ENCODE results near the gene EPB41. TPM values are rescaled to one million over a fixed set of nuclear protein-coding genes. Genes with fewer than 3 reads are reported as not detected.
"Not testable (repeated sequence)": the region's sequence is repeated elsewhere in the genome, so short reads cannot be mapped to it uniquely, and the experiment has no call there.

Gene EPB41
- total RNA-seq, 2 donors from 2014 or later, result 65.4 to 74.0 TPM

GRCh38 chr1:29062157-29062942, 148.0 kb downstream of the EPB41 start:
- no peak overlapping the region for H3K4me3 ChIP-seq
- H3K9me3 ChIP-seq, result no peaks in the 10 kb centered on the region
- intact Hi-C loops (cut with DNase I), result no loop called here
- no peak overlapping the region for H3K9ac ChIP-seq (ENCODE audit: low read depth in 2 of 2, low read length in 2 of 2)
- no peaks in the 10 kb centered on the region for H3K27me3 ChIP-seq
- no peak overlapping the region for H3K27ac ChIP-seq
- TF ChIP-seq, protein P1, sequence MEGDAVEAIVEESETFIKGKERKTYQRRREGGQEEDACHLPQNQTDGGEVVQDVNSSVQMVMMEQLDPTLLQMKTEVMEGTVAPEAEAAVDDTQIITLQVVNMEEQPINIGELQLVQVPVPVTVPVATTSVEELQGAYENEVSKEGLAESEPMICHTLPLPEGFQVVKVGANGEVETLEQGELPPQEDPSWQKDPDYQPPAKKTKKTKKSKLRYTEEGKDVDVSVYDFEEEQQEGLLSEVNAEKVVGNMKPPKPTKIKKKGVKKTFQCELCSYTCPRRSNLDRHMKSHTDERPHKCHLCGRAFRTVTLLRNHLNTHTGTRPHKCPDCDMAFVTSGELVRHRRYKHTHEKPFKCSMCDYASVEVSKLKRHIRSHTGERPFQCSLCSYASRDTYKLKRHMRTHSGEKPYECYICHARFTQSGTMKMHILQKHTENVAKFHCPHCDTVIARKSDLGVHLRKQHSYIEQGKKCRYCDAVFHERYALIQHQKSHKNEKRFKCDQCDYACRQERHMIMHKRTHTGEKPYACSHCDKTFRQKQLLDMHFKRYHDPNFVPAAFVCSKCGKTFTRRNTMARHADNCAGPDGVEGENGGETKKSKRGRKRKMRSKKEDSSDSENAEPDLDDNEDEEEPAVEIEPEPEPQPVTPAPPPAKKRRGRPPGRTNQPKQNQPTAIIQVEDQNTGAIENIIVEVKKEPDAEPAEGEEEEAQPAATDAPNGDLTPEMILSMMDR (IDR thresholded peaks at IDR 0.05), result no peak
- no peak for DNase-seq
- H3K4me1 ChIP-seq, result no peaks in the 10 kb centered on the region
- no peaks in the 10 kb centered on the region for H3K36me3 ChIP-seq

- Histone ChIP-seq H3K4me3 (no peak overlapping the region), H3K4me1 (no peaks in the 10 kb centered on the region), H3K36me3 (no peaks in the 10 kb centered on the region), H3K27me3 (no peaks in the 10 kb centered on the region), H3K27ac (no peak overlapping the region), H3K9me3 (no peaks in the 10 kb centered on the region), H3K9ac (ENCODE audit: low read depth in 2 of 2, low read length in 2 of 2) (no peak overlapping the region)
- no peak for DNase-seq
- intact Hi-C loops (cut with DNase I), result no loop called here
- TF ChIP-seq, protein P1 (IDR thresholded peaks at IDR 0.05), result no peak
Observed at GRCh38 chr1:29064064-29064463, 149.7 kb downstream of the EPB41 start.

GRCh38 chr1:29077155-29077554, 162.8 kb downstream of the EPB41 start:
- Histone ChIP-seq H3K36me3 (no peaks in the 10 kb centered on the region), H3K4me1 (no peaks in the 10 kb centered on the region), H3K27me3 (no peaks in the 10 kb centered on the region), H3K9ac (ENCODE audit: low read depth in 2 of 2, low read length in 2 of 2) (no peak overlapping the region), H3K27ac (no peak overlapping the region), H3K9me3 (no peaks in the 10 kb centered on the region), H3K4me3 (no peak overlapping the region)
- intact Hi-C loops (cut with DNase I), result no loop called here
- no peak for DNase-seq
- TF ChIP-seq, protein P1 (IDR thresholded peaks at IDR 0.05), result no peak

GRCh38 chr1:29079916-29080629, 165.7 kb downstream of the EPB41 start:
- intact Hi-C loops (cut with DNase I); H3K27ac ChIP-seq: not testable (repeated sequence)

GRCh38 chr1:29081201-29081600, 166.8 kb downstream of the EPB41 start:
- no peaks in the 10 kb centered on the region for H3K4me1 ChIP-seq
- no peaks in the 10 kb centered on the region for H3K36me3 ChIP-seq
- H3K4me3 ChIP-seq, result no peak overlapping the region
- H3K27ac ChIP-seq, result no peak overlapping the region
- no peaks in the 10 kb centered on the region for H3K27me3 ChIP-seq
- TF ChIP-seq, protein P1 (IDR thresholded peaks at IDR 0.05), result no peak
- H3K9ac ChIP-seq (ENCODE audit: low read depth in 2 of 2, low read length in 2 of 2), result no peak overlapping the region
- intact Hi-C loops (cut with DNase I), result no loop called here
- no peak for DNase-seq
- no peaks in the 10 kb centered on the region for H3K9me3 ChIP-seq

More at GRCh38 chr1:29079916-29080629, 165.7 kb downstream of the EPB41 start:
- H3K27me3 ChIP-seq; H3K9ac ChIP-seq (ENCODE audit: low read depth in 2 of 2, low read length in 2 of 2); H3K4me3 ChIP-seq; H3K36me3 ChIP-seq; H3K4me1 ChIP-seq; DNase-seq; H3K9me3 ChIP-seq: not testable (repeated sequence)

- TF ChIP-seq, protein P1 (IDR thresholded peaks at IDR 0.05), result no peak
- Histone ChIP-seq H3K27ac (no peak overlapping the region), H3K9ac (ENCODE audit: low read depth in 2 of 2, low read length in 2 of 2) (no peak overlapping the region), H3K36me3 (no peaks in the 10 kb centered on the region), H3K4me3 (no peak overlapping the region), H3K4me1 (no peaks in the 10 kb centered on the region), H3K27me3 (no peaks in the 10 kb centered on the region), H3K9me3 (no peaks in the 10 kb centered on the region)
- intact Hi-C loops (cut with DNase I), result no loop called here
- no peak for DNase-seq
Observed at GRCh38 chr1:29082519-29082918, 168.2 kb downstream of the EPB41 start.

All from colonic mucosa (tissue), 4 donors.